GM23338 (cell line): ENCODE data around the gene RAB3GAP1. TPM values are rescaled to one million over a fixed set of nuclear protein-coding genes. Genes with fewer than 3 reads are reported as not detected.

ENCODE experiments used
- ATAC-seq: fragments of 200-7000 bp; cut with Tn5 transposase; 3 replicates; pipeline ENCODE4 v1.9.1; 2020
- DNase-seq: peaks from one replicate; pipeline ENCODE4 v3.0.0-alpha.2; 2015; ENCODE audit warnings: low spot score
- H2AFZ ChIP-seq: fragments of 200-600 bp; sonication (generic); 2 replicates; pipeline ENCODE4 v1.8.0; 2016; ENCODE audit warnings: antibody characterized with exemption, mild to moderate bottlenecking, moderate library complexity
- H3F3A ChIP-seq: fragments of 200-600 bp; sonication (generic); replicated peaks from 2 replicates; pipeline ENCODE4 v1.8.0; 2017; ENCODE audit warnings: antibody characterized with exemption, mixed run types, low read depth
- H3K27ac ChIP-seq: fragments of 200-600 bp; sonication (generic); 2 replicates; pipeline ENCODE4 v1.6.1; 2016; ENCODE audit warnings: low read depth
- H3K27me3 ChIP-seq: fragments of 200-600 bp; sonication (generic); 2 replicates; pipeline ENCODE4 v1.8.0; 2016; ENCODE audit warnings: mild to moderate bottlenecking, mixed run types, moderate library complexity; ENCODE audit not compliant: insufficient read depth
- H3K36me3 ChIP-seq: fragments of 200-600 bp; sonication (generic); 2 replicates; pipeline ENCODE4 v1.8.0; 2016; ENCODE audit warnings: mild to moderate bottlenecking; ENCODE audit not compliant: insufficient read depth
- H3K4me1 ChIP-seq: fragments of 200-600 bp; sonication (generic); 2 replicates; pipeline ENCODE4 v1.8.0; 2016; ENCODE audit warnings: mild to moderate bottlenecking, moderate library complexity; ENCODE audit not compliant: insufficient read depth
- H3K4me2 ChIP-seq: fragments of 200-600 bp; sonication (generic); 2 replicates; pipeline ENCODE4 v1.7.1; 2017; ENCODE audit warnings: mixed run types
- H3K4me3 ChIP-seq: fragments of 200-600 bp; sonication (generic); 2 replicates; pipeline ENCODE4 v1.6.1; 2016; ENCODE audit warnings: mixed run types
- H3K79me2 ChIP-seq: fragments of 200-600 bp; sonication (generic); replicated peaks from 2 replicates; pipeline ENCODE4 v1.8.0; 2017; ENCODE audit warnings: mild to moderate bottlenecking; ENCODE audit not compliant: insufficient read depth
- H3K9me2 ChIP-seq: fragments of 200-600 bp; sonication (generic); 2 replicates; pipeline ENCODE4 v1.8.0; 2017; ENCODE audit not compliant: insufficient read depth
- H4K20me1 ChIP-seq: fragments of 200-600 bp; sonication (generic); replicated peaks from 2 replicates; pipeline ENCODE4 v1.8.0; 2017; ENCODE audit warnings: mild to moderate bottlenecking; ENCODE audit not compliant: insufficient read depth
- H3K27ac Mint-ChIP-seq: 2 replicates; pipeline ENCODE4 v1.8.0; 2020; ENCODE audit warnings: inconsistent platforms, mild to moderate bottlenecking, moderate library complexity, mixed read lengths
- H3K27me3 Mint-ChIP-seq: 3 replicates; pipeline ENCODE4 v1.8.0; 2022; ENCODE audit warnings: low read depth, mild to moderate bottlenecking, moderate library complexity, mixed read lengths, inconsistent platforms; ENCODE audit not compliant: insufficient read depth, poor library complexity
- H3K36me3 Mint-ChIP-seq: 3 replicates; pipeline ENCODE4 v1.8.0; 2021; ENCODE audit warnings: low read depth, mild to moderate bottlenecking, inconsistent platforms, moderate library complexity, mixed read lengths
- H3K4me1 Mint-ChIP-seq: 3 replicates; pipeline ENCODE4 v1.8.0; 2020; ENCODE audit warnings: mild to moderate bottlenecking, inconsistent platforms, mixed read lengths
- H3K4me3 Mint-ChIP-seq: 3 replicates; pipeline ENCODE4 v1.8.0; 2021; ENCODE audit warnings: moderate library complexity, mild to moderate bottlenecking, inconsistent platforms, mixed read lengths
- H3K9me3 Mint-ChIP-seq: 3 replicates; pipeline ENCODE4 v1.8.0; 2020; ENCODE audit warnings: moderate library complexity, mild to moderate bottlenecking, inconsistent platforms, mixed read lengths
- CREB1 ChIP-seq: fragments of 250-450 bp; sonication (Bioruptor Pico); IDR thresholded peaks from 2 replicates; pipeline ENCODE4 v1.5.0; 2020; ENCODE audit warnings: low read depth, mild to moderate bottlenecking, moderate library complexity
- EZH2 ChIP-seq: fragments of 200-600 bp; sonication (generic); IDR thresholded peaks from one replicate; pipeline ENCODE4 v1.8.0; 2017; ENCODE audit warnings: antibody characterized with exemption, mild to moderate bottlenecking, low read depth; ENCODE audit not compliant: unreplicated experiment
- EZH2phosphoT487 ChIP-seq: fragments of 200-600 bp; sonication (generic); IDR thresholded peaks from one replicate; pipeline ENCODE4 v1.8.1; 2018; ENCODE audit warnings: antibody characterized with exemption; ENCODE audit not compliant: unreplicated experiment
- JUNB ChIP-seq: IDR thresholded peaks from one replicate; pipeline ENCODE4 v1.6.1; 2016; ENCODE audit warnings: antibody characterized with exemption; ENCODE audit not compliant: unreplicated experiment
- NANOG ChIP-seq: IDR thresholded peaks from 2 replicates; pipeline ENCODE4 v1.6.1; 2016; ENCODE audit warnings: antibody characterized with exemption, borderline replicate concordance
- POLR2AphosphoS5 ChIP-seq: IDR thresholded peaks from 2 replicates; pipeline ENCODE4 v1.6.1; 2016; ENCODE audit warnings: antibody characterized with exemption, low read depth
- STAT1 ChIP-seq: IDR thresholded peaks from one replicate; pipeline ENCODE4 v1.6.1; 2016; ENCODE audit warnings: antibody characterized with exemption; ENCODE audit not compliant: unreplicated experiment
- ZNF114 ChIP-seq: fragments of 250-450 bp; sonication (Bioruptor Pico); IDR thresholded peaks from 2 replicates; pipeline ENCODE4 v1.5.0; 2020; ENCODE audit warnings: mild to moderate bottlenecking, moderate library complexity
- polyA plus RNA-seq: library from polyadenylated mRNA; unstranded; fragments of >200 nt; fragmentation: Nextera tagmentation; extraction: Ambion mirVana; gene quantifications from 2 replicates; pipeline ENCODE4 v1.2.1, GENCODE V29; 2016
- total RNA-seq: library from RNA; depleted of rRNA; stranded (reverse); fragments of >200 nt; shearing (Covaris generic); gene quantifications from 2 replicates; pipeline ENCODE4 v1.2.3, GENCODE V29; 2014
- TF ChIP-seq, protein P1 (sequence below): IDR thresholded peaks from one replicate; pipeline ENCODE4 v1.6.1; 2018; ENCODE audit warnings: antibody characterized with exemption; ENCODE audit not compliant: unreplicated experiment
- TF ChIP-seq, protein P2 (sequence below), 2 experiments: fragments of 200-600 bp in 1 of 2; sonication (generic) in 1 of 2; conservative IDR thresholded peaks; 2 replicates each; pipeline versions ENCODE4 v1.5.1 to v1.6.1; 2016 to 2017; ENCODE audit warnings: antibody characterized with exemption in 2 of 2, low read depth in 2 of 2, mild to moderate bottlenecking in 2 of 2, moderate library complexity in 1 of 2
- TF ChIP-seq, protein P3 (sequence below): IDR thresholded peaks from 2 replicates; pipeline ENCODE4 v1.6.1; 2016; ENCODE audit warnings: antibody characterized with exemption

RAB3GAP1 gene
- total and polyA plus RNA-seq, 2 experiments from 2014 or later: 22.5 to 40.4 TPM

DNA sequence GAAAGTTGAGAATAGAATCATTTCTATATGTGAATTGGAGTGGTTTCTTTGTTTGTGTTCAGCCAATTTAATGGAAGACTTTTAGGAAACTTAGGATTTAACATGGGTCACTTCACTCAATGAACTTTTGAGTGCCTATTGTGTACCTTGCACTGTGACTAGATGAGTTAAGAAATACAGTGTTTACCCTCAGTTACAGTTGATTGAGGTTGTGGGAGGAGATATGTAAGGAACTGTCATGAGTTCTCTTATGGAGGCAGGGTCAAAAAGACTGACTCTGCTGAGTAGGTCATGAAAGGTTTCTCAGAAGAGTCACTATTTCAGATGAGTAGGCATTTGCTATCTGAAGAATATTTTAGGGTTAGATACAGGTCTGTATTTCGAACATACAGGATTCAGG is 98.6 kb downstream of the RAB3GAP1 start:
- Histone ChIP-seq H3K27ac (no peak overlapping the region), H3K4me3 (no peak overlapping the region), H2AFZ (no peak overlapping the region), H3K4me2 (no peak overlapping the region), H3K36me3 (peaks cover 15% of the 10 kb centered on the region), H3K79me2 (0 out of 2 replicates have a peak, but pooled peaks cover 5% of the 10 kb centered on the region), H3K4me1 (no peaks in the 10 kb centered on the region), H3K9me2 (no peaks in the 10 kb centered on the region), H3K27me3 (no peaks in the 10 kb centered on the region), H4K20me1 (no peaks in the 10 kb centered on the region; the same call in 1 of the 2 replicates), H3F3A (no peaks in the 10 kb centered on the region)
- Mint-ChIP-seq H3K4me1 (no peaks in the 10 kb centered on the region), H3K27me3 (no peaks in the 10 kb centered on the region), H3K9me3 (no peaks in the 10 kb centered on the region), H3K27ac (no peak overlapping the region; the same call in 1 of the 2 replicates), H3K36me3 (peaks cover 26% of the 10 kb centered on the region), H3K4me3 (no peak overlapping the region)
- DNase-seq (no peak), ATAC-seq (no peak)
- no peak for TF ChIP-seq ZNF114 (CRISPR knock-in tag)
- no peak for TF ChIP-seq STAT1

DNA sequence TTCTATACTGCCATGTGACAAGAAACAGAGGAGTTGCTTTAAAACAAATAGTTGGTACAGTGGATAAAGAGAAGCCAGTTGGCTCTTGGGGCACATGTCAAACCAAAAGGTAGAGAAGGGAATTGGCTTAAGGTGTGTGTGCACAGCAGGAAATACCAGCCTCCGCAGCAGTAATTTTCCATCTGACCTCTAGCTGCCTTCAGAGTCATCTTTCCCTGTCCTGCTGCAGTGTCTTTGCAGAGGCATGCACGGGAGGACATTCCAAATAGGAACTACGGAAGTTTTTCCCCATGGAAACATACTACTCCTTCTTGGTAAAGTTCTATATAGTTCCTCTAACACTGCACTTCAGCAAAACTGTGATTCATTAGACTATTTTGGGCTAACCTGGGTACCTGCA is 99.5 kb downstream of the RAB3GAP1 start:
- no peaks in the 10 kb centered on the region; the same call in 1 of the 2 replicates for H4K20me1 ChIP-seq
- DNase-seq (no peak), ATAC-seq (no peak)
- H3K79me2 ChIP-seq: 0 out of 2 replicates have a peak, but pooled peaks cover 1% of the 10 kb centered on the region
- no peaks in the 10 kb centered on the region for H3K9me2 ChIP-seq
- H2AFZ ChIP-seq: no peak overlapping the region
- no peak overlapping the region for H3K27ac Mint-ChIP-seq
- H3K27me3 Mint-ChIP-seq: no peaks in the 10 kb centered on the region
- no peaks in the 10 kb centered on the region for H3K27me3 ChIP-seq
- no peaks in the 10 kb centered on the region; the same call in 2 of the 3 replicates for H3K4me1 Mint-ChIP-seq
- H3K36me3 Mint-ChIP-seq: peaks cover 28% of the 10 kb centered on the region
- H3K9me3 Mint-ChIP-seq: no peaks in the 10 kb centered on the region
- no peak overlapping the region for H3K4me2 ChIP-seq
- no peak overlapping the region for H3K27ac ChIP-seq
- no peak overlapping the region for H3K4me3 Mint-ChIP-seq
- H3F3A ChIP-seq: no peaks in the 10 kb centered on the region
- H3K36me3 ChIP-seq: peaks cover 15% of the 10 kb centered on the region
- no peak overlapping the region for H3K4me3 ChIP-seq
- TF ChIP-seq EZH2: no peak
- no peak for TF ChIP-seq JUNB
- TF ChIP-seq, protein P1, sequence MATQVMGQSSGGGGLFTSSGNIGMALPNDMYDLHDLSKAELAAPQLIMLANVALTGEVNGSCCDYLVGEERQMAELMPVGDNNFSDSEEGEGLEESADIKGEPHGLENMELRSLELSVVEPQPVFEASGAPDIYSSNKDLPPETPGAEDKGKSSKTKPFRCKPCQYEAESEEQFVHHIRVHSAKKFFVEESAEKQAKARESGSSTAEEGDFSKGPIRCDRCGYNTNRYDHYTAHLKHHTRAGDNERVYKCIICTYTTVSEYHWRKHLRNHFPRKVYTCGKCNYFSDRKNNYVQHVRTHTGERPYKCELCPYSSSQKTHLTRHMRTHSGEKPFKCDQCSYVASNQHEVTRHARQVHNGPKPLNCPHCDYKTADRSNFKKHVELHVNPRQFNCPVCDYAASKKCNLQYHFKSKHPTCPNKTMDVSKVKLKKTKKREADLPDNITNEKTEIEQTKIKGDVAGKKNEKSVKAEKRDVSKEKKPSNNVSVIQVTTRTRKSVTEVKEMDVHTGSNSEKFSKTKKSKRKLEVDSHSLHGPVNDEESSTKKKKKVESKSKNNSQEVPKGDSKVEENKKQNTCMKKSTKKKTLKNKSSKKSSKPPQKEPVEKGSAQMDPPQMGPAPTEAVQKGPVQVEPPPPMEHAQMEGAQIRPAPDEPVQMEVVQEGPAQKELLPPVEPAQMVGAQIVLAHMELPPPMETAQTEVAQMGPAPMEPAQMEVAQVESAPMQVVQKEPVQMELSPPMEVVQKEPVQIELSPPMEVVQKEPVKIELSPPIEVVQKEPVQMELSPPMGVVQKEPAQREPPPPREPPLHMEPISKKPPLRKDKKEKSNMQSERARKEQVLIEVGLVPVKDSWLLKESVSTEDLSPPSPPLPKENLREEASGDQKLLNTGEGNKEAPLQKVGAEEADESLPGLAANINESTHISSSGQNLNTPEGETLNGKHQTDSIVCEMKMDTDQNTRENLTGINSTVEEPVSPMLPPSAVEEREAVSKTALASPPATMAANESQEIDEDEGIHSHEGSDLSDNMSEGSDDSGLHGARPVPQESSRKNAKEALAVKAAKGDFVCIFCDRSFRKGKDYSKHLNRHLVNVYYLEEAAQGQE: no peak
- no peak for TF ChIP-seq STAT1
- TF ChIP-seq, protein P2, sequence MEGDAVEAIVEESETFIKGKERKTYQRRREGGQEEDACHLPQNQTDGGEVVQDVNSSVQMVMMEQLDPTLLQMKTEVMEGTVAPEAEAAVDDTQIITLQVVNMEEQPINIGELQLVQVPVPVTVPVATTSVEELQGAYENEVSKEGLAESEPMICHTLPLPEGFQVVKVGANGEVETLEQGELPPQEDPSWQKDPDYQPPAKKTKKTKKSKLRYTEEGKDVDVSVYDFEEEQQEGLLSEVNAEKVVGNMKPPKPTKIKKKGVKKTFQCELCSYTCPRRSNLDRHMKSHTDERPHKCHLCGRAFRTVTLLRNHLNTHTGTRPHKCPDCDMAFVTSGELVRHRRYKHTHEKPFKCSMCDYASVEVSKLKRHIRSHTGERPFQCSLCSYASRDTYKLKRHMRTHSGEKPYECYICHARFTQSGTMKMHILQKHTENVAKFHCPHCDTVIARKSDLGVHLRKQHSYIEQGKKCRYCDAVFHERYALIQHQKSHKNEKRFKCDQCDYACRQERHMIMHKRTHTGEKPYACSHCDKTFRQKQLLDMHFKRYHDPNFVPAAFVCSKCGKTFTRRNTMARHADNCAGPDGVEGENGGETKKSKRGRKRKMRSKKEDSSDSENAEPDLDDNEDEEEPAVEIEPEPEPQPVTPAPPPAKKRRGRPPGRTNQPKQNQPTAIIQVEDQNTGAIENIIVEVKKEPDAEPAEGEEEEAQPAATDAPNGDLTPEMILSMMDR (conservative IDR thresholded peaks at IDR 0.05; ENCODE audit: low read depth in 2 of 2): no peak
- no peak for TF ChIP-seq NANOG
- TF ChIP-seq POLR2AphosphoS5: no peak
- TF ChIP-seq EZH2phosphoT487: no peak
- no peak for TF ChIP-seq CREB1 (CRISPR knock-in tag)
- TF ChIP-seq, protein P3, sequence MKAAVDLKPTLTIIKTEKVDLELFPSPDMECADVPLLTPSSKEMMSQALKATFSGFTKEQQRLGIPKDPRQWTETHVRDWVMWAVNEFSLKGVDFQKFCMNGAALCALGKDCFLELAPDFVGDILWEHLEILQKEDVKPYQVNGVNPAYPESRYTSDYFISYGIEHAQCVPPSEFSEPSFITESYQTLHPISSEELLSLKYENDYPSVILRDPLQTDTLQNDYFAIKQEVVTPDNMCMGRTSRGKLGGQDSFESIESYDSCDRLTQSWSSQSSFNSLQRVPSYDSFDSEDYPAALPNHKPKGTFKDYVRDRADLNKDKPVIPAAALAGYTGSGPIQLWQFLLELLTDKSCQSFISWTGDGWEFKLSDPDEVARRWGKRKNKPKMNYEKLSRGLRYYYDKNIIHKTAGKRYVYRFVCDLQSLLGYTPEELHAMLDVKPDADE: no peak
- no peaks in the 10 kb centered on the region for H3K4me1 ChIP-seq
